SK-N-MC (cell line): ENCODE data around the gene BRCA2.

Experiments
- EZH2 ChIP-seq: fragments of 200-600 bp; sonication (generic); IDR thresholded peaks from one replicate; pipeline ENCODE4 v1.6.1; 2017; ENCODE audit warnings: antibody characterized with exemption
- POLR2AphosphoS5 ChIP-seq: IDR thresholded peaks from 2 replicates; pipeline ENCODE4 v1.6.1; 2012; ENCODE audit warnings: mild to moderate bottlenecking, low read depth, low read length, borderline replicate concordance

- no peak for TF ChIP-seq EZH2
- TF ChIP-seq POLR2AphosphoS5: no peak
Measured at GRCh38 chr13:32419862-32420261, 104.6 kb downstream of the BRCA2 start.
